ENCODE measurements around the gene WSCD1. TPM values are rescaled to one million over a fixed set of nuclear protein-coding genes. Genes with fewer than 3 reads are reported as not detected.

WSCD1 gene
- total RNA-seq, 1 donor from 2014 or later = 4.2 TPM

DNA sequence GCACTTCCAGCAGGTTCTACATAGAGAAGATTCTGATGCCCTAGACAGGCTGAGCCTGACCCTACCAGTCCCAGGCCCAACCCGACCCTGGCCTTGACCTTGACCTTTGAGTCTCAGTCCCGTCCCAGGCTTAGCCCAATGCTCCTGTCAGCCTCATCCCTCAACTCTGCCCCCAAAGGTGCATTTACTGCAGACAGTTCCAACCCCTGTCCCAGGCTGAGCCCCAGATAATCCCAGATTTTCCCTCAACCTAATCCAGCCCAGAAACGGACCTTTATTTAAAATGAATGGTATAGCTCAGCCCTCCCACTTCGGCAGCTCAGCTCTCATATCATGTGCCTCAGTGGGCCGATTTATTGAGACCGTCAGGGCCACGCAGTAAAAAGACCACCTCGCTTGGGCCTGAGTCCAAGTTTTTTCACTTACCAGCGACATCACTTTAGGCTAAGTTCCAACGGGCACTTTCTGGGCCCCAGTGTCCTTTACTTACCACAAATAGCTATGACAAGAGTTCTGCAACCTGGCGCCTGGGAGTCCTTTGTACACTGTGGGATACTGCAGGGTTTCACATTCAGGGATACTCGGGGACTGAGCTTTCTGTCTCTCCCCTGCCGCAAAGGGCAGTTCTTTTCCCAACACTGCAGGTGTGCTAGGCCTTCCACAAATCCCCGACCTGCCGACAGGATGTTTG lies 89.5 kb downstream of the WSCD1 start:
- peaks cover 46% of the 10 kb centered on the region for H3K27me3 Mint-ChIP-seq (ENCODE audit: low read depth)
- H3K4me1 Mint-ChIP-seq (ENCODE audit: low read depth) = peaks cover 29% of the 10 kb centered on the region
- no peak for DNase-seq (ENCODE audit: low spot score)
- no peak overlapping the region for H3K4me3 Mint-ChIP-seq (ENCODE audit: unreplicated experiment)
- TF ChIP-seq, protein P1, sequence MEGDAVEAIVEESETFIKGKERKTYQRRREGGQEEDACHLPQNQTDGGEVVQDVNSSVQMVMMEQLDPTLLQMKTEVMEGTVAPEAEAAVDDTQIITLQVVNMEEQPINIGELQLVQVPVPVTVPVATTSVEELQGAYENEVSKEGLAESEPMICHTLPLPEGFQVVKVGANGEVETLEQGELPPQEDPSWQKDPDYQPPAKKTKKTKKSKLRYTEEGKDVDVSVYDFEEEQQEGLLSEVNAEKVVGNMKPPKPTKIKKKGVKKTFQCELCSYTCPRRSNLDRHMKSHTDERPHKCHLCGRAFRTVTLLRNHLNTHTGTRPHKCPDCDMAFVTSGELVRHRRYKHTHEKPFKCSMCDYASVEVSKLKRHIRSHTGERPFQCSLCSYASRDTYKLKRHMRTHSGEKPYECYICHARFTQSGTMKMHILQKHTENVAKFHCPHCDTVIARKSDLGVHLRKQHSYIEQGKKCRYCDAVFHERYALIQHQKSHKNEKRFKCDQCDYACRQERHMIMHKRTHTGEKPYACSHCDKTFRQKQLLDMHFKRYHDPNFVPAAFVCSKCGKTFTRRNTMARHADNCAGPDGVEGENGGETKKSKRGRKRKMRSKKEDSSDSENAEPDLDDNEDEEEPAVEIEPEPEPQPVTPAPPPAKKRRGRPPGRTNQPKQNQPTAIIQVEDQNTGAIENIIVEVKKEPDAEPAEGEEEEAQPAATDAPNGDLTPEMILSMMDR (IDR thresholded peaks at IDR 0.05) = no peak
- H3K27ac Mint-ChIP-seq (ENCODE audit: unreplicated experiment) = no peak overlapping the region
- H3K36me3 Mint-ChIP-seq (ENCODE audit: low read depth) = no peaks in the 10 kb centered on the region
- no peaks in the 10 kb centered on the region for H3K9me3 Mint-ChIP-seq (ENCODE audit: low read depth)

DNA sequence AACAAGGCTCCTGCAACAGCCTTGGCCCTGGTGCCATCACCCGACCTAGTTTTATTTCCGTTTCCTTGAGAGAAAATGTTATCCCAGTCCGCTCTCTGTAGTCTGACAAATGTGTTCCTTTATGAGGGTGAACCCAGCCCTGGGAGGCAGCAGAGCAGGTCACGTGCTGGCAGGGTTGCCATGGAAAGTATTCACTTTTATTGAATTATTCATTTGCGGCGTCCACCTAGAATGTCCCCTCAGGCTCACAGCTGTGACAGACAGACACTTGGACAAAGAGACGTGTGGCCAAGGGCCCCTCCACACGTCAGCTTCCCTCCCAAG lies 90.0 kb downstream of the WSCD1 start:
- Mint-ChIP-seq H3K4me3 (ENCODE audit: unreplicated experiment) (no peak overlapping the region), H3K27me3 (ENCODE audit: low read depth) (peaks cover 43% of the 10 kb centered on the region), H3K27ac (ENCODE audit: unreplicated experiment) (no peak overlapping the region), H3K9me3 (ENCODE audit: low read depth) (no peaks in the 10 kb centered on the region), H3K36me3 (ENCODE audit: low read depth) (no peaks in the 10 kb centered on the region), H3K4me1 (ENCODE audit: low read depth) (peaks cover 29% of the 10 kb centered on the region)
- TF ChIP-seq, protein P1 (IDR thresholded peaks at IDR 0.05) = no peak
- no peak for DNase-seq (ENCODE audit: low spot score)

DNA sequence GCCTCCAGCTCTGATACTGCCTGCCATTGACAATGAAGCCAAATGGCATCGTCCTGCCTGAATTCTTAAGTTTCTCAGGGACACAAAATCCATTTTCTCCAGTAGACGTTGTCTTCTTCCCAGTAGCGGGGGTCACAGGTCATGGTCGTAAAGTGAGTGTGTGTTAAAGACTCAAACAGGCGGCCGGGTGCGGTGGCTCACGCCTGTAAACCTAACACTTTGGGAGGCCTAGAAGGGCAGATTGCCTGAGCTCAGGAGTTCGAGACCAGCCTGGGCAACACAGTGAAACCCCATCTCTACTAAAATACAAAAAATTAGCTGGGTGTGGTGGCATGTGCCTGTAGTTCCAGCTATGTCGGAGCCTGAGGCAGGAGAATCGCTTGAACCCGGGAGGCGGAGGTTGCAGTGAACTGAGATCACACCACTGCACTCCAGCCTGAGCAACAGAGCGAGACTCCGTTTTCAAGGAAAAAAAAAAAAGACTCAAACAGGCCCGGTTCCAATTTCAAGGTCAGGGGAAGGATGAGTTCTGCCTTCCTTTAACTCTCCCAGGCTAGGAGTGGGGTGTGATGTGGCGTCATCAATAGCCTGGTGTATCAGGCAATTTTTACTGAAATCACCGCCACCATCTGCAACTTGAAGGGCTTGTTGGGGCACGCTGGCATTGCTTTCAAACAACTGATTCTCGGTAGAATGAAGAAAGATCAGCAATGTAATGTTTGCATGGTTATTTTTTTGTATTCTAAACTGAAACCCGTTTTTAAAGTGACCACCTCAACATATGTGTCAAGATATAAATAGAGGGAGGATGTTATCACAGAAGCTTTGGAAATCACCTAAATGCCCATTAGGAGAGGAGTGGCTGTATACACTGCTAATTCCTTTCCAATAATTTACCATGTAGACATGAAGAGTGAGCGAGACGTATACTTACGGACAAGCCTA lies 91.0 kb downstream of the WSCD1 start:
- peaks cover 29% of the 10 kb centered on the region for H3K4me1 Mint-ChIP-seq (ENCODE audit: low read depth)
- DNase-seq (ENCODE audit: low spot score) = no peak
- TF ChIP-seq, protein P1 (IDR thresholded peaks at IDR 0.05) = no peak
- H3K27me3 Mint-ChIP-seq (ENCODE audit: low read depth) = peaks cover 37% of the 10 kb centered on the region
- H3K4me3 Mint-ChIP-seq (ENCODE audit: unreplicated experiment) = no peak overlapping the region
- H3K9me3 Mint-ChIP-seq (ENCODE audit: low read depth) = no peaks in the 10 kb centered on the region
- H3K27ac Mint-ChIP-seq (ENCODE audit: unreplicated experiment) = no peak overlapping the region
- H3K36me3 Mint-ChIP-seq (ENCODE audit: low read depth) = no peaks in the 10 kb centered on the region

DNA sequence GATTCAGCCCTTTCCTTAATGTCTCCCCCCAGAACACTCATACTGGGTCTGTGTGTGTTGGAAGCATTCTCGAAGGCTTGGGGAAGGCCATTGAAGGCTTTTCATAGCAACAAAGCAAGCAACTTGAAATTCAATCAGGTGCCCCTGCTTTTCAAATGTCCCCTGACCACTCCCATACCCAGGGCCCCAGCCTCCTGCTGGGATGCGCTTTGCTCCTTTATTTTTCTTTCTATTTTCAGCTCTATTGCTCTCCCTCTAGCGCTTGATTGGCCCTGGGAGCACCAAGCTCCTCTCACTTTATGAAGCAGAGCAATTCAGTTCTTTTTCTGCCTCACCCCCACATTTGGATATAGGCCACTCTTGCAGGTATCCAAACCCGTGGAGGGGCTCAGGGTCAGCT lies 92.0 kb downstream of the WSCD1 start:
- no peaks in the 10 kb centered on the region for H3K9me3 Mint-ChIP-seq (ENCODE audit: low read depth)
- DNase-seq (ENCODE audit: low spot score) = no peak
- H3K27me3 Mint-ChIP-seq (ENCODE audit: low read depth) = peaks cover 38% of the 10 kb centered on the region
- H3K4me1 Mint-ChIP-seq (ENCODE audit: low read depth) = peaks cover 29% of the 10 kb centered on the region
- no peaks in the 10 kb centered on the region for H3K36me3 Mint-ChIP-seq (ENCODE audit: low read depth)
- TF ChIP-seq, protein P1 (IDR thresholded peaks at IDR 0.05) = no peak
- no peak overlapping the region for H3K4me3 Mint-ChIP-seq (ENCODE audit: unreplicated experiment)
- H3K27ac Mint-ChIP-seq (ENCODE audit: unreplicated experiment) = no peak overlapping the region

DNA sequence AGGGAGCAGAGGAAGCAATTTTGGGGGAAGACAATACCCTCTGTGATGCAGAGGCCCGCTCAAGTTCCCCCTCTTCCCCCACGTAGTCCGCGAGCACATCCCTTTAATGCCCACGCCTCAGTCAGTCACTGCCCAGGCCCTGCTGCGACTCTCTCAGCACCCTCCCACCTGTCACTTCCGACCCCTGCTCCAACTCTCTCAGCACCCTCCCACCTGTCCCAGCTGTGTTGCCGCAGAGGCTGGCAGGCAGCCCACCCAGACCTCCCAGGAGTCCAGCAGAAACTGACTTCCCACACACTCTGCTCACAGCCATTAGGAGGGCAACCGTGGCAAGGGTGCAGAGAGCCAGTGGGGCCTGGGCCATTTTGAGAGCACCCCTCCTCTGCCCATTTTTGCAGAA lies 92.7 kb downstream of the WSCD1 start:
- Mint-ChIP-seq H3K36me3 (ENCODE audit: low read depth) (no peaks in the 10 kb centered on the region), H3K4me3 (ENCODE audit: unreplicated experiment) (no peak overlapping the region), H3K27me3 (ENCODE audit: low read depth) (peaks cover 39% of the 10 kb centered on the region), H3K9me3 (ENCODE audit: low read depth) (no peaks in the 10 kb centered on the region), H3K27ac (ENCODE audit: unreplicated experiment) (no peak overlapping the region), H3K4me1 (ENCODE audit: low read depth) (peaks cover 29% of the 10 kb centered on the region)
- DNase-seq (ENCODE audit: low spot score) = no peak
- TF ChIP-seq, protein P1 (IDR thresholded peaks at IDR 0.05) = no peak

Data from chondrocyte (in vitro differentiated cells).